ENCODE results near the gene SUPT3H.

SUPT3H gene

DNA sequence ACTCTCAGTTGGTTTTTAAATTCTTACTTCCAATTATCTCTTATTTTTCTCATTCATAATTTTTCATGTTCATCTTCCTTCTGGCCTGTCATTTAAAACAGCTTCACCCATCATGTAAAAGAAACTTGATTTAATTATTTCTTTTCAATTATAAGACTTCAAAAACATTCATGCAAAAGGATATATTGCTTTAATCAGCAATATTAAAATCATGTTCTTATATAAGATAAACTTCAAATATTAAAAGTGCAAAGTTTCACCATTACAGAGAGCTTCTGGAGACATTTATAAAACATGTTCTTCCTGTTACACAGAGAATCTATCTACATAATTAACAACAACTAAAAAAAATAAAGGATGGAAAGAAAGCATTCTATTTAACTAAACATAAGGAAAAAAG is 446.3 kb downstream of the SUPT3H start:
- Histone ChIP-seq H4K12ac (ENCODE audit: low read depth, low read length) (no peak overlapping the region), H3K27ac (ENCODE audit: low read depth, low read length) (no peak overlapping the region), H3K79me1 (ENCODE audit: low read length) (no peaks in the 10 kb centered on the region), H3K9me3 (ENCODE audit: insufficient read depth, low read depth, low read length) (no peaks in the 10 kb centered on the region), H2BK120ac (ENCODE audit: insufficient read depth, low read length, poor library complexity) (no peak overlapping the region), H3K23ac (ENCODE audit: low read length) (no peak overlapping the region), H3K4me3 (ENCODE audit: low read depth, low read length) (no peak overlapping the region), H3K36me3 (ENCODE audit: control insufficient read depth in 1 of 2, insufficient read depth in 2 of 2, low read length in 2 of 2) (no peaks in the 10 kb centered on the region), H2AFZ (ENCODE audit: insufficient read depth, low read length, poor library complexity) (no peak overlapping the region), H3K4me1 (ENCODE audit: control insufficient read depth in 1 of 2, insufficient read depth in 2 of 2, low read length in 2 of 2) (no peaks in the 10 kb centered on the region), H3K79me2 (ENCODE audit: control insufficient read depth, insufficient read depth, low read length, poor library complexity) (no peaks in the 10 kb centered on the region), H3K4ac (ENCODE audit: low read depth, low read length) (no peak overlapping the region), H2AK5ac (ENCODE audit: low read length) (no peak overlapping the region), H3K14ac (ENCODE audit: low read length) (no peak overlapping the region), H3K27me3 (ENCODE audit: insufficient read depth, low read length) (no peaks in the 10 kb centered on the region), H3K9ac (ENCODE audit: low read length) (no peak overlapping the region), H3K18ac (ENCODE audit: low read length) (no peak overlapping the region), H2BK5ac (ENCODE audit: low read depth, low read length, poor library complexity) (no peak overlapping the region), H2BK12ac (ENCODE audit: low read length) (no peak overlapping the region), H4K91ac (ENCODE audit: low read depth, low read length) (no peak overlapping the region), H3K4me2 (ENCODE audit: low read length) (no peak overlapping the region), H4K8ac (ENCODE audit: low read depth, low read length) (no peak overlapping the region)
- no peak for DNase-seq

DNA sequence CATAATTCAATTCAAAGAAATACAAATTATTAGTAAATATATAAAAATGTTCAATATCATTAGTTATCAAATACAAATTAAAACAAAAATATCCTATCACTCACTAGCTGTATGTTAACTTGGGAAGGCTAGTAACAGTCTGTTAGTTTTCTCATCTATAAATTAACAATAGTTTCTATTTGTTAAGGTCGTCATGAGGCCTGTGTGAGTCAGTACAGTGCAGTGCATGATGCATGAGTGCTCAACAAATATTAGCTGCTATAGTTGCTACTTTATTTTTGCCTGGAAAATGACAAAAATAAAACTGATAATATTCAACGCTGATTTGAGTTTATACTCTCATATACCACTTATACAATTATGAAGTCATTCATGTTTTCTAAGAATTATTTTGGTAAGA is 451.2 kb downstream of the SUPT3H start:
- no peak overlapping the region for H2AFZ ChIP-seq (ENCODE audit: insufficient read depth, low read length, poor library complexity)
- H3K36me3 ChIP-seq (ENCODE audit: control insufficient read depth in 1 of 2, insufficient read depth in 2 of 2, low read length in 2 of 2) = no peaks in the 10 kb centered on the region
- H3K4me2 ChIP-seq (ENCODE audit: low read length) = no peak overlapping the region
- no peak overlapping the region for H4K8ac ChIP-seq (ENCODE audit: low read depth, low read length)
- H2BK12ac ChIP-seq (ENCODE audit: low read length) = no peak overlapping the region
- H4K12ac ChIP-seq (ENCODE audit: low read depth, low read length) = no peak overlapping the region
- H3K27ac ChIP-seq (ENCODE audit: low read depth, low read length) = no peak overlapping the region
- no peak overlapping the region for H3K4me3 ChIP-seq (ENCODE audit: low read depth, low read length)
- no peak overlapping the region for H3K23ac ChIP-seq (ENCODE audit: low read length)
- DNase-seq = no peak
- peaks cover 0 to 2% of the 10 kb centered on the region in 2 experiments for H3K4me1 ChIP-seq (ENCODE audit: control insufficient read depth in 1 of 2, insufficient read depth in 2 of 2, low read length in 2 of 2)
- H2BK5ac ChIP-seq (ENCODE audit: low read depth, low read length, poor library complexity) = no peak overlapping the region
- no peak overlapping the region for H2AK5ac ChIP-seq (ENCODE audit: low read length)
- no peak overlapping the region for H3K18ac ChIP-seq (ENCODE audit: low read length)
- no peak overlapping the region for H3K4ac ChIP-seq (ENCODE audit: low read depth, low read length)
- H3K14ac ChIP-seq (ENCODE audit: low read length) = no peak overlapping the region
- no peaks in the 10 kb centered on the region for H3K79me1 ChIP-seq (ENCODE audit: low read length)
- H4K91ac ChIP-seq (ENCODE audit: low read depth, low read length) = no peak overlapping the region
- no peaks in the 10 kb centered on the region for H3K9me3 ChIP-seq (ENCODE audit: insufficient read depth, low read depth, low read length)
- no peak overlapping the region for H2BK120ac ChIP-seq (ENCODE audit: insufficient read depth, low read length, poor library complexity)
- no peak overlapping the region for H3K9ac ChIP-seq (ENCODE audit: low read length)
- H3K79me2 ChIP-seq (ENCODE audit: control insufficient read depth, insufficient read depth, low read length, poor library complexity) = no peaks in the 10 kb centered on the region
- no CpG with 5 or more reads among the region's 2 CpGs for WGBS (ENCODE audit: extremely low coverage, insufficient coverage, insufficient read length)
- H3K27me3 ChIP-seq (ENCODE audit: insufficient read depth, low read length) = no peaks in the 10 kb centered on the region

DNA sequence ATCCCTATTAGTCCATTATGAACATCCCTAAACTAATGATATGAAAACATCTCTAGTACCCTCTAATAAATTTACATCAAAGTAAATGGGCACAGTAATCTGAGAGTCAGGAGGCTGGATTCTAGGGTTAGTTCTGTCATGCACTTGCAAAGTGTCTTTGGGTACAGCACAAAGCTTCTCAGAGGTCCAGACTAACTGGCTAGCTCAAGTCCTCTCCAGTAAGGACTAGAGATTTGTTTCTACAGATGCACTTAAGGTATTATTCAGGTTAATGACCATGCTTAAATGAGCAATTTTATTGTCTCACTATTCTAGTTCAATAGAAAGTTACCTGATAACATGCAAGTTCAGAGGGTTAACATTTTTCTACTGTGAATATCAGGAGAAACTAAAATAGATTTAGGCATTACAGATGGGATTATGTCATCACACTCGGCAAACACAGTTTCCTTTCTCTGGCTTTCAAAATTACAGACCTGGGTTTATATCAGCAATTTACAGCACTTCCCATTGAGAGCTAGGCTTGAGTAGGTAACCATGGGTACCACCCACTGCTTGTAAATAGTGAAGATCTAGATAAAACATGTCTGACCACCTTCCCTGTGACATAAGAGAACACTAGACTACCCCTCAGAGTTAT is 452.5 kb downstream of the SUPT3H start:
- peak; percentile 3 to 38 for DNase-seq
- Histone ChIP-seq H2AFZ (ENCODE audit: insufficient read depth, low read length, poor library complexity) (no peak overlapping the region), H4K8ac (ENCODE audit: low read depth, low read length) (no peak overlapping the region), H2AK5ac (ENCODE audit: low read length) (no peak overlapping the region), H4K12ac (ENCODE audit: low read depth, low read length) (no peak overlapping the region), H3K4me3 (ENCODE audit: low read depth, low read length) (no peak overlapping the region), H3K14ac (ENCODE audit: low read length) (no peak overlapping the region), H3K79me1 (ENCODE audit: low read length) (no peaks in the 10 kb centered on the region), H3K4me1 (ENCODE audit: control insufficient read depth in 1 of 2, insufficient read depth in 2 of 2, low read length in 2 of 2) (peaks cover 0 to 2% of the 10 kb centered on the region in 2 experiments), H3K18ac (ENCODE audit: low read length) (no peak overlapping the region), H3K9ac (ENCODE audit: low read length) (no peak overlapping the region), H3K27me3 (ENCODE audit: insufficient read depth, low read length) (no peaks in the 10 kb centered on the region), H3K4me2 (ENCODE audit: low read length) (no peak overlapping the region), H2BK120ac (ENCODE audit: insufficient read depth, low read length, poor library complexity) (no peak overlapping the region), H3K79me2 (ENCODE audit: control insufficient read depth, insufficient read depth, low read length, poor library complexity) (no peaks in the 10 kb centered on the region), H3K9me3 (ENCODE audit: insufficient read depth, low read depth, low read length) (no peaks in the 10 kb centered on the region), H3K23ac (ENCODE audit: low read length) (no peak overlapping the region), H3K36me3 (ENCODE audit: control insufficient read depth in 1 of 2, insufficient read depth in 2 of 2, low read length in 2 of 2) (no peaks in the 10 kb centered on the region), H2BK5ac (ENCODE audit: low read depth, low read length, poor library complexity) (no peak overlapping the region), H2BK12ac (ENCODE audit: low read length) (no peak overlapping the region), H3K4ac (ENCODE audit: low read depth, low read length) (no peak overlapping the region), H4K91ac (ENCODE audit: low read depth, low read length) (no peak overlapping the region), H3K27ac (ENCODE audit: low read depth, low read length) (no peak overlapping the region)
- no CpG with 5 or more reads among the region's 1 CpG for WGBS (ENCODE audit: extremely low coverage, insufficient coverage, insufficient read length)

DNA sequence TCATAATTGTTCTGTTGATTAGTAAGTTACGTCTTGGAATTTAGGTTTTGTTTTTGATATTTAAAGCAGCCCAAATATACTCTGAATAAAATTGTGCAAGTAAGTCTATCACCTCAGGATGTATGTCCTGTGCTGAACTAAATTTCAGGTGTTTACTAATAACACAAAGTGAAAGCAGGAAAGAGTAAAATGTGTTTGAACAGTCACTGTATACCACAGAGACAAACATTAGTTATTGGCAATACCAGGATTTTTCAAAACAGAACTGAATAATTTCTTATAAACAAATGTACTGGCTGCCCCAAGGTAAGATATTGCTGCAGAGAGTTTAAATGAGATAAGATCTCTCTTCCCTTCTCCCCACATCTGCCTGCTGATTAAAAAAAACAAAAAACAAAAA is 454.3 kb downstream of the SUPT3H start:
- H3K4me2 ChIP-seq (ENCODE audit: low read length) = no peak overlapping the region
- H3K4ac ChIP-seq (ENCODE audit: low read depth, low read length) = no peak overlapping the region
- no peak overlapping the region for H3K27ac ChIP-seq (ENCODE audit: low read depth, low read length)
- DNase-seq = no peak
- no peak overlapping the region for H3K4me3 ChIP-seq (ENCODE audit: low read depth, low read length)
- H4K8ac ChIP-seq (ENCODE audit: low read depth, low read length) = no peak overlapping the region
- H2AFZ ChIP-seq (ENCODE audit: insufficient read depth, low read length, poor library complexity) = no peak overlapping the region
- H2AK5ac ChIP-seq (ENCODE audit: low read length) = no peak overlapping the region
- H4K91ac ChIP-seq (ENCODE audit: low read depth, low read length) = no peak overlapping the region
- no peak overlapping the region for H2BK5ac ChIP-seq (ENCODE audit: low read depth, low read length, poor library complexity)
- no peak overlapping the region for H3K23ac ChIP-seq (ENCODE audit: low read length)
- H3K18ac ChIP-seq (ENCODE audit: low read length) = no peak overlapping the region
- H2BK120ac ChIP-seq (ENCODE audit: insufficient read depth, low read length, poor library complexity) = no peak overlapping the region
- WGBS (ENCODE audit: extremely low coverage, insufficient coverage, insufficient read length) = no CpG with 5 or more reads among the region's 1 CpG
- no peaks in the 10 kb centered on the region for H3K79me2 ChIP-seq (ENCODE audit: control insufficient read depth, insufficient read depth, low read length, poor library complexity)
- H3K79me1 ChIP-seq (ENCODE audit: low read length) = no peaks in the 10 kb centered on the region
- no peaks in the 10 kb centered on the region for H3K27me3 ChIP-seq (ENCODE audit: insufficient read depth, low read length)
- no peak overlapping the region for H3K14ac ChIP-seq (ENCODE audit: low read length)
- no peak overlapping the region for H2BK12ac ChIP-seq (ENCODE audit: low read length)
- H3K9ac ChIP-seq (ENCODE audit: low read length) = no peak overlapping the region
- H3K36me3 ChIP-seq (ENCODE audit: control insufficient read depth in 1 of 2, insufficient read depth in 2 of 2, low read length in 2 of 2) = no peaks in the 10 kb centered on the region
- no peaks in the 10 kb centered on the region for H3K9me3 ChIP-seq (ENCODE audit: insufficient read depth, low read depth, low read length)
- H3K4me1 ChIP-seq (ENCODE audit: control insufficient read depth in 1 of 2, insufficient read depth in 2 of 2, low read length in 2 of 2) = peaks cover 0 to 2% of the 10 kb centered on the region in 2 experiments
- H4K12ac ChIP-seq (ENCODE audit: low read depth, low read length) = no peak overlapping the region

All from trophoblast cell (in vitro differentiated cells and primary cell).